Gastroesophageal sphincter (tissue), 3 donors: ENCODE measurements around the gene LRRC58.

Source experiments
- POLR2AphosphoS5 ChIP-seq: sonication (generic); formaldehyde crosslinking; IDR thresholded peaks from one replicate; pipeline ENCODE4 v1.6.1; 2017; ENCODE audit warnings: antibody characterized with exemption
- TF ChIP-seq, protein P1 (sequence below), 4 experiments: fragments of 200-600 bp in 2 of 4; fragments of 450-650 bp in 2 of 4; sonication (generic) in 1 of 4; IDR thresholded peaks; one replicate each; pipeline ENCODE4 v1.5.1; 2017 to 2019; ENCODE audit warnings: antibody characterized with exemption in 4 of 4, mild to moderate bottlenecking in 2 of 4, moderate library complexity in 2 of 4

DNA sequence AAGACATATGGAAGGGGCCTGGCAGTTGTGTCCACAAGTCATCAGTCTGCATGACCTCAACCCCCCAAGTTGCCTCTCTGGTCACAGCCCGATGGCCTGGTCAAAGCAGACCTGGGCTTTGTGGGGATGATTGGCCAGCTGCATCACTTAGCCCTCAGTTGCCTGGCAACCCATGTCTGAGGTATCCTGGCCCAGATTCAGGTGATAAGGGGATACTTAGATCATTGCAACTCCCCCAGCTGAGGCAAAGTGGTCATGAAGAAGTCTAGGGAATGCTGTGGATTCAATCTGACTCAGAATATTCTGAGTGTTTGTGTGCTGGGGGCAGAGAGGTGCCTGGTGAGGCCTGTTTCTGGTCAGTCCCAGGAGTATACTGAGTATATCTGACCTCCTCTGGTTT, 69.1 kb downstream of the LRRC58 start:
- TF ChIP-seq POLR2AphosphoS5, result no peak
- TF ChIP-seq, protein P1, sequence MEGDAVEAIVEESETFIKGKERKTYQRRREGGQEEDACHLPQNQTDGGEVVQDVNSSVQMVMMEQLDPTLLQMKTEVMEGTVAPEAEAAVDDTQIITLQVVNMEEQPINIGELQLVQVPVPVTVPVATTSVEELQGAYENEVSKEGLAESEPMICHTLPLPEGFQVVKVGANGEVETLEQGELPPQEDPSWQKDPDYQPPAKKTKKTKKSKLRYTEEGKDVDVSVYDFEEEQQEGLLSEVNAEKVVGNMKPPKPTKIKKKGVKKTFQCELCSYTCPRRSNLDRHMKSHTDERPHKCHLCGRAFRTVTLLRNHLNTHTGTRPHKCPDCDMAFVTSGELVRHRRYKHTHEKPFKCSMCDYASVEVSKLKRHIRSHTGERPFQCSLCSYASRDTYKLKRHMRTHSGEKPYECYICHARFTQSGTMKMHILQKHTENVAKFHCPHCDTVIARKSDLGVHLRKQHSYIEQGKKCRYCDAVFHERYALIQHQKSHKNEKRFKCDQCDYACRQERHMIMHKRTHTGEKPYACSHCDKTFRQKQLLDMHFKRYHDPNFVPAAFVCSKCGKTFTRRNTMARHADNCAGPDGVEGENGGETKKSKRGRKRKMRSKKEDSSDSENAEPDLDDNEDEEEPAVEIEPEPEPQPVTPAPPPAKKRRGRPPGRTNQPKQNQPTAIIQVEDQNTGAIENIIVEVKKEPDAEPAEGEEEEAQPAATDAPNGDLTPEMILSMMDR (IDR thresholded peaks at IDR 0.05), result no peak
